Transverse colon (tissue), 4 donors: ENCODE measurements around the gene AKR1A1. TPM values are rescaled to one million over a fixed set of nuclear protein-coding genes. Genes with fewer than 3 reads are reported as not detected.
A peak's percentile ranks its signal among the peaks of the same experiment; 100 is the strongest.

Experiments
- DNase-seq: peaks from one replicate; pipeline ENCODE4 v3.0.0-alpha.2; 2019
- H3K27ac ChIP-seq, 4 donors: fragments of 200-600 bp; sonication (generic); 2 replicates each; pipeline ENCODE4 v1.5.1; 2016 to 2018; ENCODE audit warnings: inconsistent platforms in 4 of 4
- H3K27me3 ChIP-seq: fragments of 200-600 bp; sonication (generic); 2 replicates; pipeline ENCODE4 v1.5.1; 2017; ENCODE audit warnings: inconsistent platforms
- H3K36me3 ChIP-seq, 4 donors: fragments of 200-600 bp; sonication (generic); 2 replicates each; pipeline ENCODE4 v1.5.1; 2017 to 2019; ENCODE audit warnings: inconsistent platforms in 4 of 4
- H3K4me1 ChIP-seq, 4 donors: fragments of 200-600 bp; sonication (generic); 2 replicates each; pipeline ENCODE4 v1.5.1; 2017 to 2020; ENCODE audit warnings: inconsistent platforms in 4 of 4
- H3K4me3 ChIP-seq, 4 donors: fragments of 200-600 bp; sonication (generic); 1 replicate in 1 of 4; 2 replicates in 3 of 4; pipeline versions ENCODE4 v1.5.1 to v1.6.1; 2017 to 2019; ENCODE audit warnings: inconsistent platforms in 4 of 4
- H3K9me3 ChIP-seq, 2 donors: fragments of 200-600 bp; sonication (generic); 2 replicates each; pipeline ENCODE4 v1.5.1; 2017 to 2019; ENCODE audit warnings: inconsistent platforms in 2 of 2
- CTCF ChIP-seq, 5 experiments: fragments of 200-600 bp in 3 of 5; fragments of 450-650 bp in 2 of 5; sonication (generic) in 3 of 5; IDR thresholded peaks; 1 replicate in 2 of 5; 2 replicates in 3 of 5; pipeline ENCODE4 v1.5.1; 2016 to 2017; ENCODE audit warnings: antibody characterized with exemption in 5 of 5, inconsistent platforms in 3 of 5, mild to moderate bottlenecking in 2 of 5, moderate library complexity in 1 of 5
- EP300 ChIP-seq: sonication (generic); formaldehyde crosslinking; IDR thresholded peaks from one replicate; pipeline ENCODE4 v1.6.1; 2017; ENCODE audit warnings: antibody characterized with exemption, low read depth
- POLR2A ChIP-seq: fragments of 450-650 bp; IDR thresholded peaks from one replicate; pipeline ENCODE4 v1.6.1; 2016; ENCODE audit warnings: antibody characterized with exemption, mild to moderate bottlenecking, moderate library complexity
- POLR2AphosphoS5 ChIP-seq, 3 donors: sonication (generic); formaldehyde crosslinking; IDR thresholded peaks; one replicate each; pipeline ENCODE4 v1.6.1; 2016; ENCODE audit warnings: antibody characterized with exemption in 3 of 3
- WGBS, 2 donors: methylation state at CpG; one replicate each; pipeline ENCODE4 v1.1.5; 2018; ENCODE audit warnings: low coverage in 1 of 2; 5-methylcytosine and 5-hydroxymethylcytosine counted together
- in situ Hi-C, 4 donors: fragments of 200-750 bp; cut with MboI; loops; one replicate each; pipeline versions ENCODE4 v1.15.0 to v1.15.1; 2017; ENCODE audit warnings: low sequenced_read_pairs in 3 of 4, low pct_ligation_motif_present in 1 of 4, low pct_unique_long_range_greater_than_20kb in 1 of 4
- intact Hi-C: fragments of 100-400 bp; cut with DNase I; formaldehyde crosslinking; loops from one replicate; pipeline ENCODE4 v1.15.1; 2023; ENCODE audit warnings: low total_unique reads
- total RNA-seq, 4 donors: library from RNA; depleted of rRNA; stranded (reverse); fragments of >200 nt; gene quantifications; one replicate each; pipeline ENCODE4 v1.1.0, GENCODE V29; 2016

The AKR1A1 gene
- total RNA-seq, 4 donors from 2014 or later, result 86.5 to 158 (median 128) TPM

GRCh38 chr1:45544530-45544929 is 6.1 kb upstream of the AKR1A1 start:
- H3K27ac ChIP-seq, result peak overlapping the region in 1 of 4 donors; percentile 8
- no peaks in the 10 kb centered on the region for H3K9me3 ChIP-seq
- DNase-seq, result no peak
- H3K4me1 ChIP-seq, result peaks cover 0 to 31% (median 6%) of the 10 kb centered on the region in 4 donors
- WGBS, 2 donors, result 70 to 77% methylated on average over 2 to 4 of the region's 4 CpGs
- in situ Hi-C loops (no loop called here), intact Hi-C loops (no loop called here)
- H3K36me3 ChIP-seq, result no peaks in the 10 kb centered on the region
- TF ChIP-seq POLR2A, result no peak
- no peak for TF ChIP-seq CTCF (IDR thresholded peaks at IDR 0.05)
- no peak for TF ChIP-seq POLR2AphosphoS5 (IDR thresholded peaks at IDR 0.05)
- no peak for TF ChIP-seq EP300
- H3K27me3 ChIP-seq, result no peaks in the 10 kb centered on the region
- H3K4me3 ChIP-seq, result no peak overlapping the region

GRCh38 chr1:45545019-45545493 is 5.6 kb upstream of the AKR1A1 start:
- TF ChIP-seq EP300, result no peak
- TF ChIP-seq POLR2AphosphoS5 (IDR thresholded peaks at IDR 0.05), result no peak
- TF ChIP-seq POLR2A, result no peak
- no peak for TF ChIP-seq CTCF (IDR thresholded peaks at IDR 0.05)
- WGBS, 2 donors, result 46% methylated on average over 6 of the region's 6 CpGs; no CpG with 5 or more reads in 1 of the 2 donors
- Histone ChIP-seq H3K4me3 (no peak overlapping the region), H3K4me1 (peaks cover 0 to 32% (median 7%) of the 10 kb centered on the region in 4 donors), H3K36me3 (no peaks in the 10 kb centered on the region), H3K27ac (peak overlapping the region in 1 of 4 donors; percentile 8), H3K9me3 (no peaks in the 10 kb centered on the region), H3K27me3 (no peaks in the 10 kb centered on the region)
- in situ Hi-C loops (no loop called here), intact Hi-C loops (no loop called here)
- no peak for DNase-seq

- Histone ChIP-seq H3K4me1 (peaks cover 0 to 37% (median 9%) of the 10 kb centered on the region in 4 donors), H3K4me3 (no peak overlapping the region), H3K27ac (peak overlapping the region in 1 of 4 donors; percentile 8), H3K9me3 (no peaks in the 10 kb centered on the region), H3K36me3 (no peaks in the 10 kb centered on the region), H3K27me3 (no peaks in the 10 kb centered on the region)
- in situ Hi-C loops (no loop called here), intact Hi-C loops (no loop called here)
- WGBS, 2 donors, result 85 to 88% methylated on average over 4 to 7 of the region's 7 CpGs
- TF ChIP-seq CTCF (IDR thresholded peaks at IDR 0.05) (no peak), POLR2AphosphoS5 (IDR thresholded peaks at IDR 0.05) (no peak), POLR2A (no peak), EP300 (no peak)
- DNase-seq, result no peak
Observed at GRCh38 chr1:45545553-45546310, 4.9 kb upstream of the AKR1A1 start.

GRCh38 chr1:45551684-45552083 is 1.1 kb downstream of the AKR1A1 start:
- H3K27me3 ChIP-seq, result no peaks in the 10 kb centered on the region
- no peak for TF ChIP-seq POLR2AphosphoS5 (IDR thresholded peaks at IDR 0.05)
- no peak for TF ChIP-seq CTCF (IDR thresholded peaks at IDR 0.05)
- TF ChIP-seq EP300, result no peak
- no peak for TF ChIP-seq POLR2A
- 13% methylated on average over 3 of the region's 3 CpGs; no CpG with 5 or more reads in 1 of the 2 donors for WGBS, 2 donors
- H3K4me1 ChIP-seq, result peaks cover 17 to 36% (median 23%) of the 10 kb centered on the region in 4 donors
- no peak for DNase-seq
- intact Hi-C loops, result loop anchor here (5.0 kb wide), 1 partner anchor 34 kb away; no protein-coding TSS in a partner anchor
- H3K36me3 ChIP-seq, result no peaks in the 10 kb centered on the region
- peak overlapping the region; percentile 60 to 89 (median 66) for H3K4me3 ChIP-seq
- no peaks in the 10 kb centered on the region for H3K9me3 ChIP-seq
- in situ Hi-C loops, result no loop called here
- peak overlapping the region; percentile 87 to 89 (median 88) for H3K27ac ChIP-seq
